DND-41 (cell line): ENCODE data around the gene PEPD.

Source experiments
- ATAC-seq: fragments of 200-7000 bp; cut with Tn5 transposase; 3 replicates; pipeline ENCODE4 v1.9.1; 2021; ENCODE audit warnings: low read depth; ENCODE audit not compliant: insufficient read depth
- DNase-seq: peaks from one replicate; pipeline ENCODE4 v3.0.0-alpha.2; 2020
- H2AFZ ChIP-seq: 2 replicates; pipeline ENCODE4 v1.6.0; 2012; ENCODE audit warnings: low read depth, low read length
- H3K27ac ChIP-seq: 2 replicates; pipeline ENCODE4 v1.5.1; 2012; ENCODE audit warnings: low read length, inconsistent platforms
- H3K27me3 ChIP-seq: fragments of 200-600 bp; sonication (generic); 2 replicates; pipeline ENCODE4 v1.6.0; 2012; ENCODE audit warnings: low read length, mild to moderate bottlenecking, inconsistent platforms; ENCODE audit not compliant: insufficient read depth, poor library complexity
- H3K36me3 ChIP-seq: 2 replicates; pipeline ENCODE4 v1.5.1; 2012; ENCODE audit warnings: low read length, inconsistent platforms; ENCODE audit not compliant: insufficient read depth
- H3K4me1 ChIP-seq: 2 replicates; pipeline ENCODE4 v1.5.1; 2012; ENCODE audit warnings: mild to moderate bottlenecking, low read length; ENCODE audit not compliant: insufficient read depth
- H3K4me2 ChIP-seq: 2 replicates; pipeline ENCODE4 v1.6.0; 2012; ENCODE audit warnings: mild to moderate bottlenecking, moderate library complexity, low read length, inconsistent platforms; ENCODE audit not compliant: insufficient read depth
- H3K4me3 ChIP-seq, 2 experiments: fragments of 200-600 bp in 1 of 2; shearing (Covaris generic) in 1 of 2; 2 replicates each; pipeline ENCODE4 v1.5.1; 2012 to 2016; ENCODE audit warnings: inconsistent platforms in 2 of 2, low read length in 2 of 2, mild to moderate bottlenecking in 2 of 2, low read depth in 1 of 2, moderate library complexity in 1 of 2
- H3K79me2 ChIP-seq: 2 replicates; pipeline ENCODE4 v1.6.0; 2012; ENCODE audit warnings: low read length, inconsistent platforms; ENCODE audit not compliant: insufficient read depth
- H3K9ac ChIP-seq: 2 replicates; pipeline ENCODE4 v1.6.0; 2012; ENCODE audit warnings: low read depth, mild to moderate bottlenecking, inconsistent platforms, low read length, moderate library complexity
- H3K9me3 ChIP-seq: 2 replicates; pipeline ENCODE4 v1.5.1; 2012; ENCODE audit warnings: low read length, moderate library complexity, mild to moderate bottlenecking, inconsistent platforms; ENCODE audit not compliant: insufficient read depth, severe bottlenecking
- H4K20me1 ChIP-seq: 2 replicates; pipeline ENCODE4 v1.6.0; 2012; ENCODE audit warnings: low read length; ENCODE audit not compliant: insufficient read depth
- EZH2 ChIP-seq: IDR thresholded peaks from 3 replicates; pipeline ENCODE4 v1.6.1; 2012; ENCODE audit warnings: borderline replicate concordance, low read depth, mild to moderate bottlenecking, moderate library complexity, low read length, inconsistent platforms; ENCODE audit not compliant: severe bottlenecking
- TF ChIP-seq, protein P1 (sequence below): IDR thresholded peaks from 2 replicates; pipeline ENCODE4 v1.5.1; 2012; ENCODE audit warnings: borderline replicate concordance, low read length, moderate library complexity, mild to moderate bottlenecking; ENCODE audit not compliant: poor library complexity, severe bottlenecking; ENCODE audit errors: extremely low read depth

Gene PEPD

GRCh38 chr19:33398361-33399060, 123.1 kb downstream of the PEPD start:
- Histone ChIP-seq H3K79me2 (no peaks in the 10 kb centered on the region), H3K4me1 (no peaks in the 10 kb centered on the region), H3K4me3 (no peak overlapping the region), H3K9ac (no peak overlapping the region), H3K9me3 (no peaks in the 10 kb centered on the region), H3K36me3 (no peaks in the 10 kb centered on the region), H3K27me3 (no peaks in the 10 kb centered on the region), H2AFZ (no peak overlapping the region), H3K27ac (no peak overlapping the region), H3K4me2 (no peak overlapping the region), H4K20me1 (peaks cover 27% of the 10 kb centered on the region)
- DNase-seq (no peak), ATAC-seq (no peak)
- TF ChIP-seq EZH2 = no peak
- TF ChIP-seq, protein P1, sequence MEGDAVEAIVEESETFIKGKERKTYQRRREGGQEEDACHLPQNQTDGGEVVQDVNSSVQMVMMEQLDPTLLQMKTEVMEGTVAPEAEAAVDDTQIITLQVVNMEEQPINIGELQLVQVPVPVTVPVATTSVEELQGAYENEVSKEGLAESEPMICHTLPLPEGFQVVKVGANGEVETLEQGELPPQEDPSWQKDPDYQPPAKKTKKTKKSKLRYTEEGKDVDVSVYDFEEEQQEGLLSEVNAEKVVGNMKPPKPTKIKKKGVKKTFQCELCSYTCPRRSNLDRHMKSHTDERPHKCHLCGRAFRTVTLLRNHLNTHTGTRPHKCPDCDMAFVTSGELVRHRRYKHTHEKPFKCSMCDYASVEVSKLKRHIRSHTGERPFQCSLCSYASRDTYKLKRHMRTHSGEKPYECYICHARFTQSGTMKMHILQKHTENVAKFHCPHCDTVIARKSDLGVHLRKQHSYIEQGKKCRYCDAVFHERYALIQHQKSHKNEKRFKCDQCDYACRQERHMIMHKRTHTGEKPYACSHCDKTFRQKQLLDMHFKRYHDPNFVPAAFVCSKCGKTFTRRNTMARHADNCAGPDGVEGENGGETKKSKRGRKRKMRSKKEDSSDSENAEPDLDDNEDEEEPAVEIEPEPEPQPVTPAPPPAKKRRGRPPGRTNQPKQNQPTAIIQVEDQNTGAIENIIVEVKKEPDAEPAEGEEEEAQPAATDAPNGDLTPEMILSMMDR = no peak

DNA sequence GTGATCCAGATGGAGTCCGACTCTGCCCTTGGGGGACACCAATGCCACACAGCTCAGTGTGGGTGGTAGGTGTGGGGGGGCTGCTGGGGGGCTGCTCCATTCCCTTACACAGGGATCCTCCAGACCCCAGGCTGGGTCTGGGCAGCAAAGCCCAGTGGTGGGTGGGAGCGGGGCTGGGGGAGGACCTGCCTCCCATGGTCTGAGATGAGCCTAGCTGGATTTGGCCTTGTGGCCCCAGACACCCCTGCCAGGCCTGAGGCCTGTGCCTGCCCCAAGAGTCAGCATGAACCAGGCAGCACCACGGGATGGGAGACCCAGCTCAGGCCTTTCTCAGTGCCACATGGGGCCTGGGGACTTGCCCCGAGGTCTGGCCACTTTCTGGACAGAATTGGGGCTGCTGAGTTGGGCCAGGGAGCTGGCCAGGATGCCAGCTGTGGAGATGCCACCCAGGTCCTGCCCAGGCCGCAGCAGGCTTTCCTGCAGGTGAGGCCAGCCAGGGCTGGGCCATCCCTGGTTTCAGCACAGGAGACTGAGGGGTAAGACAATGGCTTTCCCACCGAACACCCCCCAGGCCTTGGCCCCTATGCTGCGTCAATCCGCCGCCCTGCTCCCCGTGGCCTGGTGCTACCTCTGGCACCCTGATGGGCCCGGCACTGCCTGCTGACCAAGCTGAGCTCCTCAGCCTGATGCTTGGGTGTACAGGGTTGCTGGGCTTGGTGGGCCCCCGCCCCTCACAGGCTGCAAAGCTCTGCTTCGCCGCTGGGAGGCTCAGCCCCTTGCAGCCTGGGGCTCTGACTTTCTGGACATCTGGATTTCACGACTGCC, 123.8 kb downstream of the PEPD start:
- Histone ChIP-seq H3K9me3 (no peaks in the 10 kb centered on the region), H3K4me2 (no peak overlapping the region), H3K4me3 (no peak overlapping the region), H3K36me3 (no peaks in the 10 kb centered on the region), H3K9ac (no peak overlapping the region), H3K4me1 (no peaks in the 10 kb centered on the region), H3K27ac (no peak overlapping the region), H3K27me3 (no peaks in the 10 kb centered on the region), H3K79me2 (no peaks in the 10 kb centered on the region), H2AFZ (no peak overlapping the region), H4K20me1 (peaks cover 29% of the 10 kb centered on the region)
- no peak for ATAC-seq
- no peak for TF ChIP-seq EZH2
- TF ChIP-seq, protein P1 = no peak
- DNase-seq = no peak

DNA sequence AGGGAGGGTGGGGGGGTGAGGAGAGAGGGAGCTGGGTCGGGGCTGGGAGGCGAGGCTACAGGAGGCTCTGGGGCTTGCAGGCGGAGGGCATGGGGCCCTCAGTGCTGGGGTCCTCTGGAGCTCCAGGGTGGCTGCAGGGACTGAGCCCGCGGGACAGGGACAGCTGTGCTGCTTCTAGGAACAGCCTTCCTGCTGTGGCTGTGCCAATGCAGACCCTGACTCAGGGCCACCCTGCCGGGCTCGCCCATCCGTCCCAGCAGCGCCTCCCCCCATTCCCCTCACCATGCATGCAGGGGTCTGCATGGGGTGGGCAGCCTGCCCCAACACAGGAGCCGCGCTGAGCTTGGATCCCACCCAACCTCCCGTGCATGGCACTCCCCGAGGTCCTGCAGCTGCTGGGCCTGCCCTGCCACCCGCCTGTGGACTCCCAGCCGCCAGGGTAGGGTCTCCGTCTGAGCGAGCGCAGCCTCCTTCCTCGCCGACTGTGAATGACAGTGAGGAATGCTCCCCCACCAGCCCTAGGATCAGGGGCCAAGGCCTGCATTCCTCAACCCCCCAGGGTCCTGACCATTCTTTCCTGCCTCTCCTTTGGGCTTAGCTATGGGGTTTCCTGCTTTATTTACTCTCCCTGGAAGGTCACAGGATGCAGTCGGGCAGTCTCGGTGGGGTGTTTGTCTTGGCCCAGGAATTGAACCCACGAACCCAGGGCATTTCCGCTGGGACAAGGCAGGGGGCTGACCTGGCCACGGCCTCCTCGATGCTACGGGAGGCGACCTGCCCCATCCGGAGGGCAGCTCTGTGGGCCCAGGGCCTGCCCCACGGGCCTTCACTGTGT, 124.7 kb downstream of the PEPD start:
- Histone ChIP-seq H3K4me2 (no peak overlapping the region), H4K20me1 (peaks cover 36% of the 10 kb centered on the region), H3K36me3 (no peaks in the 10 kb centered on the region), H3K4me3 (no peak overlapping the region), H3K9ac (no peak overlapping the region), H3K79me2 (no peaks in the 10 kb centered on the region), H3K27me3 (no peaks in the 10 kb centered on the region), H3K27ac (no peak overlapping the region), H3K9me3 (no peaks in the 10 kb centered on the region), H2AFZ (no peak overlapping the region), H3K4me1 (no peaks in the 10 kb centered on the region)
- no peak for TF ChIP-seq EZH2
- TF ChIP-seq, protein P1 = no peak
- DNase-seq (no peak), ATAC-seq (no peak)
